Neural cell (in vitro differentiated cells): Measurements from ENCODE around the gene CFAP92. TPM values are rescaled to one million over a fixed set of nuclear protein-coding genes. Genes with fewer than 3 reads are reported as not detected.

ENCODE experiments used
- H2AFZ ChIP-seq: fragments of 200-600, 300-800 bp; sonication (generic), shearing (Covaris generic); 2 replicates; pipeline ENCODE4 v1.6.0; 2014; ENCODE audit warnings: low read depth, mild to moderate bottlenecking, antibody characterized with exemption, low read length, moderate library complexity
- H3F3A ChIP-seq: fragments of 200-600 bp; shearing (Covaris generic); 2 replicates; pipeline ENCODE4 v1.6.1; 2016; ENCODE audit warnings: mild to moderate bottlenecking, moderate library complexity, mixed read lengths, antibody characterized with exemption, low read length; ENCODE audit not compliant: insufficient read depth, poor library complexity, severe bottlenecking
- H3K27ac ChIP-seq: fragments of 200-600, 300-800 bp; sonication (generic), shearing (Covaris generic); 2 replicates; pipeline ENCODE4 v1.5.1; 2014; ENCODE audit warnings: mild to moderate bottlenecking, low read length, moderate library complexity
- H3K27me3 ChIP-seq: fragments of 300-800, 200-600 bp; sonication (generic), shearing (Covaris generic); 2 replicates; pipeline ENCODE4 v1.6.0; 2014; ENCODE audit warnings: mild to moderate bottlenecking, low read depth, low read length, moderate library complexity; ENCODE audit not compliant: insufficient read depth
- H3K36me3 ChIP-seq: fragments of 300-800, 200-600 bp; sonication (generic), shearing (Covaris generic); 2 replicates; pipeline ENCODE4 v1.5.1; 2014; ENCODE audit warnings: mild to moderate bottlenecking, antibody characterized with exemption, low read length, moderate library complexity; ENCODE audit not compliant: insufficient read depth
- H3K4me2 ChIP-seq: fragments of 300-800, 200-600 bp; sonication (generic), shearing (Covaris generic); 2 replicates; pipeline ENCODE4 v1.6.0; 2014; ENCODE audit warnings: mild to moderate bottlenecking, low read length
- H3K4me3 ChIP-seq: fragments of 300-800, 200-600 bp; sonication (generic), shearing (Covaris generic); 2 replicates; pipeline ENCODE4 v1.5.1; 2014; ENCODE audit warnings: mild to moderate bottlenecking, low read length, moderate library complexity
- H3K79me2 ChIP-seq: fragments of 200-600 bp; shearing (Covaris generic); replicated peaks from 2 replicates; pipeline ENCODE4 v1.6.0; 2014; ENCODE audit warnings: mild to moderate bottlenecking, low read length, moderate library complexity; ENCODE audit not compliant: insufficient read depth
- H3K9ac ChIP-seq: fragments of 300-800, 200-600 bp; sonication (generic), shearing (Covaris generic); 2 replicates; pipeline ENCODE4 v1.6.1; 2016; ENCODE audit warnings: mild to moderate bottlenecking, low read length, mixed read lengths
- H3K9me2 ChIP-seq: fragments of 200-600 bp; shearing (Covaris generic); 2 replicates; pipeline ENCODE4 v1.6.1; 2016; ENCODE audit warnings: mild to moderate bottlenecking, low read length, mixed read lengths; ENCODE audit not compliant: insufficient read depth
- H3K9me3 ChIP-seq: fragments of 200-600, 300-800 bp; sonication (generic), shearing (Covaris generic); 2 replicates; pipeline ENCODE4 v1.6.1; 2016; ENCODE audit warnings: mild to moderate bottlenecking, mixed run types, low read length, moderate library complexity, mixed read lengths
- H4K20me1 ChIP-seq: fragments of 200-600 bp; shearing (Covaris generic); 2 replicates; pipeline ENCODE4 v1.6.1; 2016; ENCODE audit warnings: mild to moderate bottlenecking, mixed run types; ENCODE audit not compliant: insufficient read depth
- CTCF ChIP-seq: fragments of 450-650 bp; IDR thresholded peaks from 2 replicates; pipeline ENCODE4 v1.5.1; 2014; ENCODE audit warnings: antibody characterized with exemption, mild to moderate bottlenecking, moderate library complexity; ENCODE audit not compliant: poor library complexity, severe bottlenecking
- EP300 ChIP-seq: fragments of 450-650 bp; conservative IDR thresholded peaks from 2 replicates; pipeline ENCODE4 v1.6.1; 2014; ENCODE audit warnings: antibody characterized with exemption, mild to moderate bottlenecking, moderate library complexity; ENCODE audit not compliant: poor library complexity, severe bottlenecking
- EZH2 ChIP-seq: fragments of 200-600, 300-800 bp; shearing (Covaris generic), sonication (generic); IDR thresholded peaks from 2 replicates; pipeline ENCODE4 v1.6.1; 2014; ENCODE audit warnings: antibody characterized with exemption, low read length, borderline replicate concordance, mild to moderate bottlenecking; ENCODE audit not compliant: insufficient read depth, poor library complexity, severe bottlenecking
- REST ChIP-seq: IDR thresholded peaks from 2 replicates; pipeline ENCODE4 v1.6.1; 2012; ENCODE audit warnings: borderline replicate concordance
- polyA plus RNA-seq: library from polyadenylated mRNA; depleted of rRNA; stranded (reverse); fragments of >200 nt; gene quantifications from 2 replicates; pipeline ENCODE4 v1.2.3, GENCODE V29; 2014

Gene CFAP92
- polyA plus RNA-seq, 1 donor from 2014 or later = 0.69 TPM

GRCh38 chr3:129025108-129025507, 31.2 kb upstream of the CFAP92 start:
- Histone ChIP-seq H3K27me3 (no peaks in the 10 kb centered on the region), H3K4me2 (no peak overlapping the region), H3K9me3 (no peaks in the 10 kb centered on the region), H3F3A (no peaks in the 10 kb centered on the region), H3K27ac (no peak overlapping the region), H3K36me3 (no peaks in the 10 kb centered on the region), H4K20me1 (no peaks in the 10 kb centered on the region), H3K9me2 (no peaks in the 10 kb centered on the region), H3K4me3 (no peak overlapping the region), H3K79me2 (no peaks in the 10 kb centered on the region), H2AFZ (no peak overlapping the region), H3K9ac (no peak overlapping the region)
- TF ChIP-seq CTCF = no peak
- TF ChIP-seq REST = no peak

GRCh38 chr3:129023909-129024308, 30.0 kb upstream of the CFAP92 start:
- no peaks in the 10 kb centered on the region for H3K36me3 ChIP-seq
- TF ChIP-seq EP300 (no peak), REST (no peak), EZH2 (no peak)
- H3K9me3 ChIP-seq = no peaks in the 10 kb centered on the region
- no peaks in the 10 kb centered on the region for H3K79me2 ChIP-seq
- H3K9ac ChIP-seq = no peak overlapping the region
- no peaks in the 10 kb centered on the region for H3K27me3 ChIP-seq
- H3K4me3 ChIP-seq = no peak overlapping the region
- H3K4me2 ChIP-seq = no peak overlapping the region
- no peak overlapping the region for H2AFZ ChIP-seq
- no peaks in the 10 kb centered on the region for H3F3A ChIP-seq
- no peaks in the 10 kb centered on the region for H3K9me2 ChIP-seq
- H3K27ac ChIP-seq = no peak overlapping the region
- H4K20me1 ChIP-seq = no peaks in the 10 kb centered on the region
